GM21825 (cell line): ENCODE measurements around the gene CELF4.

ENCODE experiments used
- ATAC-seq: cut with Tn5 transposase; IDR thresholded peaks from one replicate; pipeline ENCODE4 v1.9.1; 2021; ENCODE audit warnings: mild to moderate bottlenecking, moderate library complexity; ENCODE audit not compliant: unreplicated experiment

Gene CELF4

GRCh38 chr18:37246779-37247340 is 318.7 kb downstream of the CELF4 start:
- no peak for ATAC-seq

GRCh38 chr18:37244618-37245017 is 321.0 kb downstream of the CELF4 start:
- ATAC-seq = no peak

GRCh38 chr18:37243741-37244140 is 321.9 kb downstream of the CELF4 start:
- ATAC-seq = no peak

GRCh38 chr18:37242826-37243560 is 322.6 kb downstream of the CELF4 start:
- no peak for ATAC-seq

- ATAC-seq = no peak
These were observed 323.5 kb downstream of the CELF4 start for GRCh38 chr18:37242091-37242490.

GRCh38 chr18:37238282-37239108 is 327.1 kb downstream of the CELF4 start:
- ATAC-seq = no peak

- no peak for ATAC-seq
These were observed 330.0 kb downstream of the CELF4 start for GRCh38 chr18:37235583-37235982.

GRCh38 chr18:37231251-37231650 is 334.3 kb downstream of the CELF4 start:
- ATAC-seq = no peak

GRCh38 chr18:37230768-37231167 is 334.8 kb downstream of the CELF4 start:
- no peak for ATAC-seq

- ATAC-seq = no peak
These were observed 340.3 kb downstream of the CELF4 start for GRCh38 chr18:37225279-37225678.

GRCh38 chr18:37222999-37223378 is 342.6 kb downstream of the CELF4 start:
- no peak for ATAC-seq

GRCh38 chr18:37222354-37222998 is 343.1 kb downstream of the CELF4 start:
- ATAC-seq = no peak

GRCh38 chr18:37219257-37219656 is 346.3 kb downstream of the CELF4 start:
- ATAC-seq = no peak

GRCh38 chr18:37218022-37218590 is 347.5 kb downstream of the CELF4 start:
- no peak for ATAC-seq

GRCh38 chr18:37210781-37211180 is 354.8 kb downstream of the CELF4 start:
- no peak for ATAC-seq

GRCh38 chr18:37207343-37207742 is 358.3 kb downstream of the CELF4 start:
- no peak for ATAC-seq

GRCh38 chr18:37199741-37200140 is 365.9 kb downstream of the CELF4 start:
- ATAC-seq = no peak
